Right atrium auricular region (tissue), 2 donors: ENCODE measurements around the gene HOXD3. TPM values are rescaled to one million over a fixed set of nuclear protein-coding genes. Genes with fewer than 3 reads are reported as not detected.

Experiments
- DNase-seq: peaks from one replicate; pipeline ENCODE4 v3.0.0-alpha.2; 2019; ENCODE audit warnings: low spot score
- H3K27ac ChIP-seq, 2 donors: fragments of 200-600 bp; sonication (generic); 1 replicate in 1 of 2; 2 replicates in 1 of 2; pipeline ENCODE4 v1.5.1; 2016 to 2019
- H3K27me3 ChIP-seq, 2 donors: fragments of 200-600 bp; sonication (generic); one replicate each; pipeline versions ENCODE4 v1.5.1 to v1.6.0; 2017 to 2019
- H3K36me3 ChIP-seq: fragments of 200-600 bp; sonication (generic); one replicate; pipeline ENCODE4 v1.5.1; 2016
- H3K4me1 ChIP-seq, 2 donors: fragments of 200-600 bp; sonication (generic); one replicate each; pipeline versions ENCODE4 v1.5.1 to v1.6.0; 2017 to 2019
- H3K4me3 ChIP-seq, 2 donors: fragments of 200-600 bp; sonication (generic); 1 replicate in 1 of 2; 2 replicates in 1 of 2; pipeline ENCODE4 v1.5.1; 2017 to 2019; ENCODE audit warnings: mild to moderate bottlenecking in 1 of 2, moderate library complexity in 1 of 2
- H3K9me3 ChIP-seq, 2 donors: fragments of 200-600 bp; sonication (generic); one replicate each; pipeline ENCODE4 v1.5.1; 2019
- CTCF ChIP-seq, 2 donors: fragments of 200-600 bp; sonication (generic); IDR thresholded peaks; one replicate each; pipeline ENCODE4 v1.5.1; 2019; ENCODE audit warnings: antibody characterized with exemption in 2 of 2
- total RNA-seq, 2 donors: library from RNA; depleted of rRNA; stranded (reverse); fragments of >200 nt; gene quantifications; one replicate each; pipeline ENCODE4 v1.1.0, GENCODE V29; 2016

Gene HOXD3
- total RNA-seq, 2 donors from 2014 or later: not detected

GRCh38 chr2:176158186-176158591 is 1.1 kb downstream of the HOXD3 start:
- DNase-seq: no peak
- H3K36me3 ChIP-seq: no peaks in the 10 kb centered on the region
- peaks cover 0 to 47% of the 10 kb centered on the region in 2 donors for H3K4me1 ChIP-seq
- H3K4me3 ChIP-seq: no peak overlapping the region
- no peak overlapping the region for H3K27ac ChIP-seq
- peaks cover 56 to 72% of the 10 kb centered on the region in 2 donors for H3K27me3 ChIP-seq
- TF ChIP-seq CTCF (IDR thresholded peaks at IDR 0.05): no peak
- H3K9me3 ChIP-seq: no peaks in the 10 kb centered on the region

- H3K27ac ChIP-seq: no peak overlapping the region
- TF ChIP-seq CTCF (IDR thresholded peaks at IDR 0.05): no peak
- H3K4me1 ChIP-seq: peaks cover 0 to 47% of the 10 kb centered on the region in 2 donors
- peaks cover 60 to 80% of the 10 kb centered on the region in 2 donors for H3K27me3 ChIP-seq
- no peaks in the 10 kb centered on the region for H3K9me3 ChIP-seq
- H3K4me3 ChIP-seq: no peak overlapping the region
- DNase-seq: no peak
- H3K36me3 ChIP-seq: no peaks in the 10 kb centered on the region
Observed at GRCh38 chr2:176158855-176159662, 2.0 kb downstream of the HOXD3 start.

GRCh38 chr2:176159663-176160250 is 2.6 kb downstream of the HOXD3 start:
- Histone ChIP-seq H3K27ac (no peak overlapping the region), H3K27me3 (peaks cover 63 to 87% of the 10 kb centered on the region in 2 donors), H3K4me1 (peaks cover 0 to 48% of the 10 kb centered on the region in 2 donors)

GRCh38 chr2:176160251-176160985 is 3.3 kb downstream of the HOXD3 start:
- TF ChIP-seq CTCF (IDR thresholded peaks at IDR 0.05): no peak
- peaks cover 0 to 54% of the 10 kb centered on the region in 2 donors for H3K4me1 ChIP-seq
- no peak for DNase-seq
- H3K36me3 ChIP-seq: no peaks in the 10 kb centered on the region
- peaks cover 69 to 90% of the 10 kb centered on the region in 2 donors for H3K27me3 ChIP-seq
- H3K9me3 ChIP-seq: no peaks in the 10 kb centered on the region
- H3K4me3 ChIP-seq: peak overlapping the region in 1 of 2 donors; percentile 28
- H3K27ac ChIP-seq: no peak overlapping the region

More at GRCh38 chr2:176159663-176160250, 2.6 kb downstream of the HOXD3 start:
- no peak for DNase-seq
- no peak for TF ChIP-seq CTCF (IDR thresholded peaks at IDR 0.05)
- peak overlapping the region in 1 of 2 donors; percentile 28 for H3K4me3 ChIP-seq
- no peaks in the 10 kb centered on the region for H3K36me3 ChIP-seq
- no peaks in the 10 kb centered on the region for H3K9me3 ChIP-seq

- Histone ChIP-seq H3K4me3 (peak overlapping the region in 1 of 2 donors; percentile 28), H3K27me3 (peaks cover 65 to 95% of the 10 kb centered on the region in 2 donors), H3K9me3 (no peaks in the 10 kb centered on the region), H3K27ac (no peak overlapping the region), H3K36me3 (no peaks in the 10 kb centered on the region), H3K4me1 (peaks cover 0 to 56% of the 10 kb centered on the region in 2 donors)
- DNase-seq: no peak
- no peak for TF ChIP-seq CTCF (IDR thresholded peaks at IDR 0.05)
Observed at GRCh38 chr2:176160986-176161824, 4.1 kb downstream of the HOXD3 start.
